ENCODE data around the gene ZMYM5. TPM values are rescaled to one million over a fixed set of nuclear protein-coding genes. Genes with fewer than 3 reads are reported as not detected.
"Not testable (repeated sequence)": the region's sequence is repeated elsewhere in the genome, so short reads cannot be mapped to it uniquely, and the experiment has no call there.

ZMYM5 gene
- total RNA-seq, 1 donor from 2014 or later, result 32.8 TPM

- DNase-seq, result peak; percentile 48
Measured at GRCh38 chr13:19818223-19818842, 45.1 kb downstream of the ZMYM5 start.

- no peak for DNase-seq
Measured at GRCh38 chr13:19817510-19818158, 45.8 kb downstream of the ZMYM5 start.

- no peak for DNase-seq
Measured at GRCh38 chr13:19817106-19817505, 46.3 kb downstream of the ZMYM5 start.

- DNase-seq, result not testable (repeated sequence)
Measured at GRCh38 chr13:19815842-19816241, 47.6 kb downstream of the ZMYM5 start.

- no peak for DNase-seq
Measured at GRCh38 chr13:19810996-19811881, 52.2 kb downstream of the ZMYM5 start.

- no peak for DNase-seq
Measured at GRCh38 chr13:19810151-19810550, 53.3 kb downstream of the ZMYM5 start.

GRCh38 chr13:19805765-19806164 is 57.7 kb downstream of the ZMYM5 start:
- no peak for DNase-seq

- no peak for DNase-seq
Measured at GRCh38 chr13:19795956-19796355, 67.5 kb downstream of the ZMYM5 start.

GRCh38 chr13:19794631-19795030 is 68.8 kb downstream of the ZMYM5 start:
- DNase-seq, result peak; percentile 55

GRCh38 chr13:19791953-19792537 is 71.4 kb downstream of the ZMYM5 start:
- DNase-seq, result no peak

GRCh38 chr13:19782727-19783682 is 80.4 kb downstream of the ZMYM5 start, which contains the start of gene PSPC1:
Gene PSPC1 (minus strand): TSS chr13:19782945. CDS start chr13:19782757, 188 bp downstream.
- DNase-seq, result peak; percentile 98

GRCh38 chr13:19782049-19782726 is 81.3 kb downstream of the ZMYM5 start:
- DNase-seq, result peak; percentile 69

GRCh38 chr13:19781526-19781925 is 81.9 kb downstream of the ZMYM5 start:
- peak; percentile 3 for DNase-seq

GRCh38 chr13:19780753-19781418 is 82.6 kb downstream of the ZMYM5 start:
- DNase-seq, result not testable (repeated sequence)

Other genes with a start within 250 kb of the ZMYM5 start
- 23.3 TPM for gene MPHOSPH8, start 230.0 kb downstream of the ZMYM5 start, total RNA-seq
- gene PSPC1, start 80.7 kb downstream of the ZMYM5 start, total RNA-seq, result 85.4 TPM
- gene ZMYM2, start 95.1 kb upstream of the ZMYM5 start, total RNA-seq, result 120 TPM

All from tongue (tissue), 2 donors.